Measurements from ENCODE around the gene IRX3. TPM values are rescaled to one million over a fixed set of nuclear protein-coding genes. Genes with fewer than 3 reads are reported as not detected.

IRX3 gene
- total RNA-seq, 6 experiments from 2014 or later = 5.9 to 19.4 (median 17.3) TPM

GRCh38 chr16:54284319-54284930, 2.2 kb downstream of the IRX3 start:
- H3K9me3 Mint-ChIP-seq = peaks cover 14% of the 10 kb centered on the region
- H3K27me3 Mint-ChIP-seq (ENCODE audit: insufficient read depth) = peaks cover 1% of the 10 kb centered on the region
- TF ChIP-seq CTCF (IDR thresholded peaks at IDR 0.05) = no peak
- peaks cover 32% of the 10 kb centered on the region for H3K36me3 Mint-ChIP-seq (ENCODE audit: low read depth)
- H3K4me1 Mint-ChIP-seq (ENCODE audit: low read depth) = peaks cover 23% of the 10 kb centered on the region
- no peak overlapping the region for H3K27ac Mint-ChIP-seq
- no peak for DNase-seq
- H3K4me3 Mint-ChIP-seq = peak overlapping the region; percentile 95

- Mint-ChIP-seq H3K4me1 (ENCODE audit: low read depth) (peaks cover 23% of the 10 kb centered on the region), H3K9me3 (peaks cover 14% of the 10 kb centered on the region), H3K27me3 (ENCODE audit: insufficient read depth) (peaks cover 1% of the 10 kb centered on the region), H3K36me3 (ENCODE audit: low read depth) (peaks cover 29% of the 10 kb centered on the region), H3K4me3 (peak overlapping the region; percentile 75), H3K27ac (peak overlapping the region; percentile 57; the same call in 1 of the 2 replicates)
- no peak for TF ChIP-seq CTCF (IDR thresholded peaks at IDR 0.05)
- no peak for DNase-seq
Observed at GRCh38 chr16:54283725-54284318, 2.8 kb downstream of the IRX3 start.

- H3K9me3 Mint-ChIP-seq = peaks cover 10% of the 10 kb centered on the region
- H3K27ac Mint-ChIP-seq = peak overlapping the region; percentile 57; the same call in 1 of the 2 replicates
- peak overlapping the region; percentile 75 for H3K4me3 Mint-ChIP-seq
- peaks cover 23% of the 10 kb centered on the region for H3K4me1 Mint-ChIP-seq (ENCODE audit: low read depth)
- H3K36me3 Mint-ChIP-seq (ENCODE audit: low read depth) = peaks cover 22% of the 10 kb centered on the region
- TF ChIP-seq CTCF (IDR thresholded peaks at IDR 0.05) = no peak
- peaks cover 1% of the 10 kb centered on the region for H3K27me3 Mint-ChIP-seq (ENCODE audit: insufficient read depth)
- DNase-seq = no peak
Observed at GRCh38 chr16:54282928-54283724, 3.5 kb downstream of the IRX3 start.

GRCh38 chr16:54282202-54282927, 4.2 kb downstream of the IRX3 start:
- Mint-ChIP-seq H3K4me1 (ENCODE audit: low read depth) (peaks cover 23% of the 10 kb centered on the region), H3K9me3 (peaks cover 9% of the 10 kb centered on the region), H3K36me3 (ENCODE audit: low read depth) (peaks cover 22% of the 10 kb centered on the region), H3K4me3 (no peak overlapping the region), H3K27ac (no peak overlapping the region), H3K27me3 (ENCODE audit: insufficient read depth) (peaks cover 1% of the 10 kb centered on the region)
- peak; percentile 61 for TF ChIP-seq CTCF (IDR thresholded peaks at IDR 0.05)
- no peak for DNase-seq

- Mint-ChIP-seq H3K27me3 (ENCODE audit: insufficient read depth) (peaks cover 1% of the 10 kb centered on the region), H3K9me3 (peaks cover 9% of the 10 kb centered on the region), H3K27ac (no peak overlapping the region), H3K36me3 (ENCODE audit: low read depth) (peaks cover 22% of the 10 kb centered on the region), H3K4me3 (no peak overlapping the region), H3K4me1 (ENCODE audit: low read depth) (peaks cover 23% of the 10 kb centered on the region)
- TF ChIP-seq CTCF (IDR thresholded peaks at IDR 0.05) = no peak
- DNase-seq = no peak
Observed at GRCh38 chr16:54281535-54282201, 4.9 kb downstream of the IRX3 start.
